GM12878 (cell line): ENCODE results near the gene HP1BP3. TPM values are rescaled to one million over a fixed set of nuclear protein-coding genes. Genes with fewer than 3 reads are reported as not detected.

Source experiments
- ATAC-seq: fragments of 200-7000 bp; cut with Tn5 transposase; 3 replicates; pipeline ENCODE4 v1.9.1; 2020; ENCODE audit warnings: mild to moderate bottlenecking, moderate library complexity
- BruUV-seq: library from RNA; stranded (reverse); fragments of 400-500 nt; replicated peaks from 2 replicates; lab custom pipeline; 2021; lab: Mats Ljungman, UMichigan
- CTCF ChIA-PET: fragments of 300-600 bp; sonication (Branson Sonifier 250); formaldehyde crosslinking; extraction: SDS; loops from one replicate; lab custom pipeline; 2021; ENCODE audit warnings: inconsistent platforms; lab: Yijun Ruan, JAX
- POLR2A ChIA-PET: fragments of 350-600 bp; formaldehyde crosslinking; extraction: SDS; loops from one replicate; lab custom pipeline; 2021; ENCODE audit warnings: inconsistent platforms; lab: Charles Lee
- RAD21 ChIA-PET: fragments of 300-600 bp; sonication (Branson Sonifier 250); formaldehyde crosslinking; loops from one replicate; lab custom pipeline; 2023; ENCODE audit warnings: antibody characterized with exemption; ENCODE audit not compliant: unreplicated experiment; lab: Charles Lee
- SMC1A ChIA-PET: fragments of 300-600 bp; sonication (Branson Sonifier 250); formaldehyde crosslinking; loops from one replicate; lab custom pipeline; 2023; ENCODE audit not compliant: unreplicated experiment, uncharacterized antibody; lab: Charles Lee
- DNase-seq: peaks from one replicate; pipeline ENCODE4 v3.0.0-alpha.2; 2011; ENCODE audit warnings: low read depth, low spot score
- FAIRE-seq: peaks from 3 replicates; lab custom pipeline; 2011; peaks lifted over from hg19 to GRCh38; lab: Jason Lieb, UNC
- H2AFZ ChIP-seq: 2 replicates; pipeline ENCODE4 v1.6.0; 2011; ENCODE audit warnings: low read depth, low read length, control low read depth; ENCODE audit not compliant: control insufficient read depth
- H3K27ac ChIP-seq: 2 replicates; pipeline ENCODE4 v1.5.1; 2011; ENCODE audit warnings: control low read depth; ENCODE audit not compliant: control insufficient read depth, insufficient read depth
- H3K27me3 ChIP-seq, 2 experiments: replicated peaks in 1 of 2; 2 replicates each; pipeline versions ENCODE4 v1.6.0 to v1.6.1; 2011; ENCODE audit warnings: low read length in 1 of 2; ENCODE audit not compliant: control insufficient read depth in 2 of 2, insufficient read depth in 2 of 2
- H3K36me3 ChIP-seq, 2 experiments: 2 replicates each; pipeline ENCODE4 v1.5.1; 2011; ENCODE audit warnings: low read length in 1 of 2; ENCODE audit not compliant: control insufficient read depth in 2 of 2, insufficient read depth in 2 of 2
- H3K4me1 ChIP-seq: 2 replicates; pipeline ENCODE4 v1.6.1; 2011; ENCODE audit warnings: mild to moderate bottlenecking, low read length, moderate library complexity, mixed read lengths; ENCODE audit not compliant: control insufficient read depth, insufficient read depth
- H3K4me2 ChIP-seq: 2 replicates; pipeline ENCODE4 v1.6.0; 2011; ENCODE audit warnings: control low read depth; ENCODE audit not compliant: control insufficient read depth, insufficient read depth
- H3K4me3 ChIP-seq: fragments of 200-600 bp; sonication (generic); 2 replicates; pipeline ENCODE4 v1.5.1; 2016
- H3K79me2 ChIP-seq: 2 replicates; pipeline ENCODE4 v1.6.0; 2011; ENCODE audit warnings: low read length; ENCODE audit not compliant: control insufficient read depth, insufficient read depth
- H3K9ac ChIP-seq: 2 replicates; pipeline ENCODE4 v1.8.0; 2011; ENCODE audit warnings: low read length, control low read depth, mixed read lengths; ENCODE audit not compliant: control insufficient read depth, insufficient read depth
- H3K9me3 ChIP-seq: replicated peaks from 3 replicates; pipeline ENCODE4 v1.5.1; 2011; ENCODE audit warnings: mild to moderate bottlenecking, low read length; ENCODE audit not compliant: control insufficient read depth, insufficient read depth
- H4K20me1 ChIP-seq: 2 replicates; pipeline ENCODE4 v1.6.0; 2011; ENCODE audit not compliant: control insufficient read depth, insufficient read depth
- BHLHE40 ChIP-seq, 2 experiments: fragments of 450-650 bp in 1 of 2; IDR thresholded peaks; 2 replicates each; pipeline ENCODE4 v1.6.1; 2011 to 2017; ENCODE audit warnings: low read depth in 2 of 2, borderline replicate concordance in 1 of 2, improper control_type of control experiment in 1 of 2, low read length in 1 of 2, mild to moderate bottlenecking in 1 of 2
- CREB1 ChIP-seq: IDR thresholded peaks from 2 replicates; pipeline ENCODE4 v1.6.1; 2012; ENCODE audit warnings: low read depth, mild to moderate bottlenecking, inconsistent platforms
- EED ChIP-seq: sonication (generic); IDR thresholded peaks from 2 replicates; pipeline ENCODE4 v1.6.1; 2016; ENCODE audit warnings: antibody characterized with exemption, low read depth
- IRF4 ChIP-seq: IDR thresholded peaks from 2 replicates; pipeline ENCODE4 v1.6.1; 2011; ENCODE audit warnings: low read depth, low read length
- LARP7 ChIP-seq: fragments of 450-650 bp; IDR thresholded peaks from 2 replicates; pipeline ENCODE4 v1.6.1; 2017; ENCODE audit warnings: mild to moderate bottlenecking
- SMAD5 ChIP-seq: IDR thresholded peaks from 2 replicates; pipeline ENCODE4 v1.6.1; 2016; ENCODE audit warnings: antibody characterized with exemption, low read depth
- SREBF2 ChIP-seq: IDR thresholded peaks from 2 replicates; pipeline ENCODE4 v1.6.1; 2012; ENCODE audit warnings: mild to moderate bottlenecking, low read length
- WRNIP1 ChIP-seq: IDR thresholded peaks from 2 replicates; pipeline ENCODE4 v1.6.1; 2011; ENCODE audit warnings: low read depth, low read length, improper control_type of control experiment, borderline replicate concordance
- ZBTB40 ChIP-seq: fragments of 450-650 bp; IDR thresholded peaks from 2 replicates; pipeline ENCODE4 v1.6.1; 2016; ENCODE audit warnings: mild to moderate bottlenecking, moderate library complexity, borderline replicate concordance
- WGBS: methylation state at CpG from one replicate; pipeline ENCODE4 v1.1.6; 2016; ENCODE audit warnings: low lambda C conversion rate; ENCODE audit not compliant: insufficient replicate concordance, insufficient coverage; ENCODE audit errors: missing lambda C conversion rate; 5-methylcytosine and 5-hydroxymethylcytosine counted together
- in situ Hi-C: fragments of 300-500 bp; cut with MboI; formaldehyde crosslinking; loops from 9 replicates; pipeline ENCODE4 v1.14.3; 2018; ENCODE audit warnings: mixed read lengths
- intact Hi-C: fragments of 100-400 bp; cut with micrococcal nuclease; formaldehyde crosslinking; loops from one replicate; pipeline ENCODE4 v1.14.2; 2022; ENCODE audit not compliant: unreplicated experiment
- polyA plus RNA-seq, 11 experiments: library from polyadenylated mRNA; depleted of rRNA in 4 of 11; unstranded in 6 of 11; stranded (reverse) in 5 of 11; fragments of >200 nt; fragmentation: Nextera tagmentation in 4 of 11; fragmentation: Illumina TruSeq in 1 of 11; extraction: Ambion mirVana in 4 of 11; extraction: Trizol in 1 of 11; gene quantifications; 1 replicate in 1 of 11; 2 replicates in 10 of 11; pipeline versions ENCODE4 v1.2.1 to v1.2.3, GENCODE V29; 2011 to 2016; ENCODE audit warnings: inconsistent platforms in 2 of 11, missing spikeins in 2 of 11, low read depth in 1 of 11
- total RNA-seq, 4 experiments: library from RNA; depleted of rRNA in 3 of 4; stranded (reverse); fragments of >200 nt in 3 of 4; fragmentation: Illumina TruSeq in 1 of 4; extraction: Trizol in 1 of 4; gene quantifications; 2 replicates each; pipeline versions ENCODE4 v1.2.1 to v1.2.3, GENCODE V29; 2013 to 2021
- TF ChIP-seq, protein P1 (sequence below): fragments of 450-650 bp; IDR thresholded peaks from 2 replicates; pipeline ENCODE4 v1.6.1; 2017; ENCODE audit warnings: mild to moderate bottlenecking
- TF ChIP-seq, protein P2 (sequence below): fragments of 450-650 bp; formaldehyde crosslinking; IDR thresholded peaks from 2 replicates; pipeline ENCODE4 v1.5.0; 2022; ENCODE audit warnings: mild to moderate bottlenecking, missing genetic modification characterization
- TF ChIP-seq, protein P3 (sequence below): fragments of 450-650 bp; formaldehyde crosslinking; IDR thresholded peaks from 2 replicates; pipeline ENCODE4 v1.4.0; 2022; ENCODE audit warnings: mild to moderate bottlenecking, moderate library complexity

The HP1BP3 gene
- total and polyA plus RNA-seq, 10 of the 15 experiments (the other 5 are each of a cell fraction or from before 2014, with no cell fraction given) = 32.6 to 188 (median 133) TPM

DNA sequence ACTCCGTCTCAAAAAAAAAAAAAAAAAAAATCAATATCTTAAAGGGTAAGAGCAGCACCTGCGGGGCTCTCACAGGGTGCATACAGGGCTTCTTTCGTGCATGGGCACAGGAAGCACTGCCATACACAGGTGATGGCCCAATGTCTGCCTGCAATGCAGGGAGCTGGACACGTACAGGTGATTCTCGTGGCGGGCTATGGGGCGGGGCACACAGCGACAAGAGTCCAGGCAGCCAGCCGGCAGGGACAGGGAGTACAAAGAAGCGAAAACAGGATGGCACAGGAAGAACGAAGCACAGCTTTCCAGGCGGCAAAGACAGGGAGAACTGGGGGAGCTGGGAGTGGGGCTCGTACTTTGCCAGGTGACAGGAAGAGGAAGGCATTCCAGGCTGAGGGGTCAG, 70.9 kb downstream of the HP1BP3 start:
- ChIA-PET POLR2A (interaction anchor here (0.5 kb wide), 1 partner anchor 69 kb away, joined by 4 read pairs; no protein-coding TSS in a partner anchor), RAD21 (no interaction called here), CTCF (no interaction called here), SMC1A (no interaction called here)
- no TSS peak for BruUV-seq
- in situ Hi-C loops = no loop called here
- Histone ChIP-seq H2AFZ (no peak overlapping the region), H3K4me2 (no peak overlapping the region), H3K4me1 (no peaks in the 10 kb centered on the region), H4K20me1 (no peaks in the 10 kb centered on the region), H3K36me3 (no peaks in the 10 kb centered on the region), H3K9ac (no peak overlapping the region), H3K79me2 (no peaks in the 10 kb centered on the region), H3K4me3 (no peak overlapping the region), H3K27me3 (peaks cover 0 to 5% of the 10 kb centered on the region in 2 experiments; a peak in 1 of 4 replicates), H3K9me3 (no peaks in the 10 kb centered on the region; the same call in 2 of the 3 replicates), H3K27ac (no peak overlapping the region)
- 75% methylated on average over 12 of the region's 13 CpGs for WGBS
- ATAC-seq (no peak), DNase-seq (no peak), FAIRE-seq (no peak)
- intact Hi-C loops = no loop called here
- TF ChIP-seq, protein P1, sequence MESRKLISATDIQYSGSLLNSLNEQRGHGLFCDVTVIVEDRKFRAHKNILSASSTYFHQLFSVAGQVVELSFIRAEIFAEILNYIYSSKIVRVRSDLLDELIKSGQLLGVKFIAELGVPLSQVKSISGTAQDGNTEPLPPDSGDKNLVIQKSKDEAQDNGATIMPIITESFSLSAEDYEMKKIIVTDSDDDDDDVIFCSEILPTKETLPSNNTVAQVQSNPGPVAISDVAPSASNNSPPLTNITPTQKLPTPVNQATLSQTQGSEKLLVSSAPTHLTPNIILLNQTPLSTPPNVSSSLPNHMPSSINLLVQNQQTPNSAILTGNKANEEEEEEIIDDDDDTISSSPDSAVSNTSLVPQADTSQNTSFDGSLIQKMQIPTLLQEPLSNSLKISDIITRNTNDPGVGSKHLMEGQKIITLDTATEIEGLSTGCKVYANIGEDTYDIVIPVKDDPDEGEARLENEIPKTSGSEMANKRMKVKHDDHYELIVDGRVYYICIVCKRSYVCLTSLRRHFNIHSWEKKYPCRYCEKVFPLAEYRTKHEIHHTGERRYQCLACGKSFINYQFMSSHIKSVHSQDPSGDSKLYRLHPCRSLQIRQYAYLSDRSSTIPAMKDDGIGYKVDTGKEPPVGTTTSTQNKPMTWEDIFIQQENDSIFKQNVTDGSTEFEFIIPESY = no peak
- TF ChIP-seq BHLHE40 (IDR thresholded peaks at IDR 0.05; ENCODE audit: borderline replicate concordance in 1 of 2, low read depth in 2 of 2, low read length in 1 of 2) = no peak
- TF ChIP-seq CREB1 = no peak
- no peak for TF ChIP-seq IRF4
- no peak for TF ChIP-seq LARP7
- no peak for TF ChIP-seq ZBTB40
- TF ChIP-seq SMAD5 = no peak
- TF ChIP-seq, protein P2, sequence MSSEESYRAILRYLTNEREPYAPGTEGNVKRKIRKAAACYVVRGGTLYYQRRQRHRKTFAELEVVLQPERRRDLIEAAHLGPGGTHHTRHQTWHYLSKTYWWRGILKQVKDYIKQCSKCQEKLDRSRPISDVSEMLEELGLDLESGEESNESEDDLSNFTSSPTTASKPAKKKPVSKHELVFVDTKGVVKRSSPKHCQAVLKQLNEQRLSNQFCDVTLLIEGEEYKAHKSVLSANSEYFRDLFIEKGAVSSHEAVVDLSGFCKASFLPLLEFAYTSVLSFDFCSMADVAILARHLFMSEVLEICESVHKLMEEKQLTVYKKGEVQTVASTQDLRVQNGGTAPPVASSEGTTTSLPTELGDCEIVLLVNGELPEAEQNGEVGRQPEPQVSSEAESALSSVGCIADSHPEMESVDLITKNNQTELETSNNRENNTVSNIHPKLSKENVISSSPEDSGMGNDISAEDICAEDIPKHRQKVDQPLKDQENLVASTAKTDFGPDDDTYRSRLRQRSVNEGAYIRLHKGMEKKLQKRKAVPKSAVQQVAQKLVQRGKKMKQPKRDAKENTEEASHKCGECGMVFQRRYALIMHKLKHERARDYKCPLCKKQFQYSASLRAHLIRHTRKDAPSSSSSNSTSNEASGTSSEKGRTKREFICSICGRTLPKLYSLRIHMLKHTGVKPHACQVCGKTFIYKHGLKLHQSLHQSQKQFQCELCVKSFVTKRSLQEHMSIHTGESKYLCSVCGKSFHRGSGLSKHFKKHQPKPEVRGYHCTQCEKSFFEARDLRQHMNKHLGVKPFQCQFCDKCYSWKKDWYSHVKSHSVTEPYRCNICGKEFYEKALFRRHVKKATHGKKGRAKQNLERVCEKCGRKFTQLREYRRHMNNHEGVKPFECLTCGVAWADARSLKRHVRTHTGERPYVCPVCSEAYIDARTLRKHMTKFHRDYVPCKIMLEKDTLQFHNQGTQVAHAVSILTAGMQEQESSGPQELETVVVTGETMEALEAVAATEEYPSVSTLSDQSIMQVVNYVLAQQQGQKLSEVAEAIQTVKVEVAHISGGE = no peak
- no peak for TF ChIP-seq EED
- TF ChIP-seq WRNIP1 = no peak
- TF ChIP-seq, protein P3, sequence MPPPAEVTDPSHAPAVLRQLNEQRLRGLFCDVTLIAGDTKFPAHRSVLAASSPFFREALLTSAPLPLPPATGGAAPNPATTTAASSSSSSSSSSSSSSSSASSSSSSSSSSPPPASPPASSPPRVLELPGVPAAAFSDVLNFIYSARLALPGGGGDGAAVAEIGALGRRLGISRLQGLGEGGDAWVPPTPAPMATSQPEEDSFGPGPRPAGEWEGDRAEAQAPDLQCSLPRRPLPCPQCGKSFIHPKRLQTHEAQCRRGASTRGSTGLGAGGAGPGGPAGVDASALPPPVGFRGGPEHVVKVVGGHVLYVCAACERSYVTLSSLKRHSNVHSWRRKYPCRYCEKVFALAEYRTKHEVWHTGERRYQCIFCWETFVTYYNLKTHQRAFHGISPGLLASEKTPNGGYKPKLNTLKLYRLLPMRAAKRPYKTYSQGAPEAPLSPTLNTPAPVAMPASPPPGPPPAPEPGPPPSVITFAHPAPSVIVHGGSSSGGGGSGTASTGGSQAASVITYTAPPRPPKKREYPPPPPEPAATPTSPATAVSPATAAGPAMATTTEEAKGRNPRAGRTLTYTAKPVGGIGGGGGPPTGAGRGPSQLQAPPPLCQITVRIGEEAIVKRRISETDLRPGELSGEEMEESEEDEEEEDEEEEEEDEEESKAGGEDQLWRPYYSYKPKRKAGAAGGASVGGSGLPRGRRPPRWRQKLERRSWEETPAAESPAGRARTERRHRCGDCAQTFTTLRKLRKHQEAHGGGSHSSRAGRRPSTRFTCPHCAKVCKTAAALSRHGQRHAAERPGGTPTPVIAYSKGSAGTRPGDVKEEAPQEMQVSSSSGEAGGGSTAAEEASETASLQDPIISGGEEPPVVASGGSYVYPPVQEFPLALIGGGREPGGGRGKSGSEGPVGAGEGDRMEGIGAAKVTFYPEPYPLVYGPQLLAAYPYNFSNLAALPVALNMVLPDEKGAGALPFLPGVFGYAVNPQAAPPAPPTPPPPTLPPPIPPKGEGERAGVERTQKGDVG (CRISPR knock-in tag) = no peak
- no peak for TF ChIP-seq SREBF2
